Neuron (in vitro differentiated cells): Measurements from ENCODE around the gene GDPGP1.
"Not testable (repeated sequence)": the region's sequence is repeated elsewhere in the genome, so short reads cannot be mapped to it uniquely, and the experiment has no call there.

Experiments
- H2AFZ ChIP-seq: one replicate; pipeline ENCODE4 v1.6.1; 2013; ENCODE audit warnings: low read depth, mild to moderate bottlenecking, inconsistent platforms, low read length, moderate library complexity
- H3K27me3 ChIP-seq: one replicate; pipeline ENCODE4 v1.6.1; 2013; ENCODE audit warnings: low read length; ENCODE audit not compliant: insufficient read depth
- H3K36me3 ChIP-seq: one replicate; pipeline ENCODE4 v1.6.1; 2013; ENCODE audit warnings: low read length; ENCODE audit not compliant: insufficient read depth
- H3K4me1 ChIP-seq: one replicate; pipeline ENCODE4 v1.6.1; 2013; ENCODE audit warnings: low read length; ENCODE audit not compliant: insufficient read depth
- H3K4me3 ChIP-seq: 2 replicates; pipeline ENCODE4 v1.5.1; 2013; ENCODE audit warnings: mild to moderate bottlenecking, low read length, moderate library complexity
- H3K9me3 ChIP-seq: one replicate; pipeline ENCODE4 v1.6.1; 2013; ENCODE audit warnings: low read length

The GDPGP1 gene

GRCh38 chr15:90240856-90241255 is 6.8 kb downstream of the GDPGP1 start:
- Histone ChIP-seq H3K9me3 (no peaks in the 10 kb centered on the region), H3K27me3 (no peaks in the 10 kb centered on the region), H3K4me1 (no peaks in the 10 kb centered on the region), H3K36me3 (peaks cover 3% of the 10 kb centered on the region), H2AFZ (no peak overlapping the region), H3K4me3 (no peak overlapping the region)

- Histone ChIP-seq H3K9me3 (no peaks in the 10 kb centered on the region), H3K27me3 (no peaks in the 10 kb centered on the region), H3K36me3 (peaks cover 3% of the 10 kb centered on the region), H3K4me1 (no peaks in the 10 kb centered on the region), H2AFZ (no peak overlapping the region), H3K4me3 (no peak overlapping the region)
Observed at GRCh38 chr15:90241343-90242192, 7.6 kb downstream of the GDPGP1 start.

- Histone ChIP-seq H3K27me3 (no peaks in the 10 kb centered on the region), H3K4me1 (no peaks in the 10 kb centered on the region), H3K9me3 (no peaks in the 10 kb centered on the region), H3K4me3 (no peak overlapping the region), H2AFZ (no peak overlapping the region), H3K36me3 (no peaks in the 10 kb centered on the region)
Observed at GRCh38 chr15:90243943-90244639, 10.1 kb downstream of the GDPGP1 start.

- H3K9me3 ChIP-seq = no peaks in the 10 kb centered on the region
- H2AFZ ChIP-seq = peak overlapping the region; percentile 89
- no peaks in the 10 kb centered on the region for H3K36me3 ChIP-seq
- peaks cover 2% of the 10 kb centered on the region for H3K4me1 ChIP-seq
- no peaks in the 10 kb centered on the region for H3K27me3 ChIP-seq
- peak overlapping the region; percentile 81 for H3K4me3 ChIP-seq
Observed at GRCh38 chr15:90248789-90249202, 14.8 kb downstream of the GDPGP1 start.

GRCh38 chr15:90249203-90249863 is 15.3 kb downstream of the GDPGP1 start, which contains the start of gene TTLL13:
Gene TTLL13 (plus strand): TSS chr15:90249556. CDS start chr15:90250631, 1,075 bp downstream.
- no peaks in the 10 kb centered on the region for H3K36me3 ChIP-seq
- peaks cover 2% of the 10 kb centered on the region for H3K4me1 ChIP-seq
- H2AFZ ChIP-seq = peak within 1 kb of the TSS; percentile 89
- no peaks in the 10 kb centered on the region for H3K9me3 ChIP-seq
- H3K27me3 ChIP-seq = no peaks in the 10 kb centered on the region
- H3K4me3 ChIP-seq = peak within 1 kb of the TSS; percentile 81

GRCh38 chr15:90257776-90258175 is 23.8 kb downstream of the GDPGP1 start:
- H3K9me3 ChIP-seq = no peaks in the 10 kb centered on the region
- H3K4me1 ChIP-seq = no peaks in the 10 kb centered on the region
- no peaks in the 10 kb centered on the region for H3K36me3 ChIP-seq
- H2AFZ ChIP-seq = no peak overlapping the region
- no peak overlapping the region for H3K4me3 ChIP-seq
- H3K27me3 ChIP-seq = no peaks in the 10 kb centered on the region

- Histone ChIP-seq H3K9me3 (no peaks in the 10 kb centered on the region), H3K4me1 (peaks cover 4% of the 10 kb centered on the region), H3K36me3 (no peaks in the 10 kb centered on the region), H2AFZ (no peak overlapping the region), H3K4me3 (no peak overlapping the region), H3K27me3 (no peaks in the 10 kb centered on the region)
Observed at GRCh38 chr15:90259524-90259923, 25.5 kb downstream of the GDPGP1 start.

- not testable (repeated sequence) for H3K9me3 ChIP-seq, H3K4me3 ChIP-seq, H2AFZ ChIP-seq, H3K4me1 ChIP-seq, H3K27me3 ChIP-seq, H3K36me3 ChIP-seq
Observed at GRCh38 chr15:90260731-90261130, 26.7 kb downstream of the GDPGP1 start.

GRCh38 chr15:90261811-90262210 is 27.8 kb downstream of the GDPGP1 start:
- no peak overlapping the region for H2AFZ ChIP-seq
- H3K36me3 ChIP-seq = peaks cover 2% of the 10 kb centered on the region
- no peaks in the 10 kb centered on the region for H3K9me3 ChIP-seq
- no peak overlapping the region for H3K4me3 ChIP-seq
- H3K4me1 ChIP-seq = peaks cover 13% of the 10 kb centered on the region
- H3K27me3 ChIP-seq = no peaks in the 10 kb centered on the region

GRCh38 chr15:90262426-90262825 is 28.4 kb downstream of the GDPGP1 start:
- Histone ChIP-seq H3K36me3 (peaks cover 8% of the 10 kb centered on the region), H3K4me1 (peaks cover 19% of the 10 kb centered on the region), H3K9me3 (no peaks in the 10 kb centered on the region), H3K4me3 (no peak overlapping the region), H3K27me3 (no peaks in the 10 kb centered on the region), H2AFZ (no peak overlapping the region)

- H2AFZ ChIP-seq = peak overlapping the region; percentile 82
- no peaks in the 10 kb centered on the region for H3K9me3 ChIP-seq
- peak overlapping the region; percentile 83 for H3K4me3 ChIP-seq
- H3K27me3 ChIP-seq = no peaks in the 10 kb centered on the region
- H3K36me3 ChIP-seq = peaks cover 18% of the 10 kb centered on the region
- peaks cover 29% of the 10 kb centered on the region for H3K4me1 ChIP-seq
Observed at GRCh38 chr15:90264671-90265070, 30.7 kb downstream of the GDPGP1 start.

- peaks cover 26% of the 10 kb centered on the region for H3K36me3 ChIP-seq
- no peaks in the 10 kb centered on the region for H3K9me3 ChIP-seq
- peak within 1 kb of the TSS; percentile 83 for H3K4me3 ChIP-seq
- peaks cover 29% of the 10 kb centered on the region for H3K4me1 ChIP-seq
- peak within 1 kb of the TSS; percentile 82 for H2AFZ ChIP-seq
- no peaks in the 10 kb centered on the region for H3K27me3 ChIP-seq
Observed at GRCh38 chr15:90265271-90266060, 31.5 kb downstream of the GDPGP1 start, which contains the start of gene NGRN. Gene NGRN (plus strand): TSS chr15:90265672. CDS start chr15:90265713, 41 bp downstream.
